CD4-positive, alpha-beta T cell treated with Interferon alpha-2 for 1 hour (primary cell): ENCODE measurements around the gene DNAJA1.
"Not testable (repeated sequence)": the region's sequence is repeated elsewhere in the genome, so short reads cannot be mapped to it uniquely, and the experiment has no call there.

Source experiments
- DNase-seq, 2 donors: peaks; one replicate each; pipeline ENCODE4 v3.0.0-alpha.2; 2020 to 2022

DNAJA1 gene

GRCh38 chr9:33082538-33083326 lies 57.7 kb downstream of the DNAJA1 start:
- no peak for DNase-seq

GRCh38 chr9:33085672-33086071 lies 60.6 kb downstream of the DNAJA1 start:
- not testable (repeated sequence) for DNase-seq
